H1 (cell line): ENCODE data around the gene TMEM134. TPM values are rescaled to one million over a fixed set of nuclear protein-coding genes. Genes with fewer than 3 reads are reported as not detected.

ENCODE experiments used
- CHD7 ChIP-seq: fragments of 300-600 bp; sonication (generic); IDR thresholded peaks from 2 replicates; pipeline ENCODE4 v1.7.1; 2012; ENCODE audit warnings: low read length, moderate library complexity, mild to moderate bottlenecking, inconsistent platforms; ENCODE audit not compliant: insufficient replicate concordance
- CTCF ChIP-seq, 3 experiments: IDR thresholded peaks; 1 replicate in 2 of 3; 2 replicates in 1 of 3; pipeline versions ENCODE4 v1.5.1 to v1.6.1; 2011; ENCODE audit warnings: low read length in 3 of 3, mild to moderate bottlenecking in 3 of 3, inconsistent platforms in 2 of 3, low read depth in 1 of 3, moderate library complexity in 1 of 3; ENCODE audit not compliant: insufficient read depth in 1 of 3; ENCODE audit errors: control extremely low read depth in 1 of 3
- HDAC6 ChIP-seq: IDR thresholded peaks from one replicate; pipeline ENCODE4 v1.7.1; 2012; ENCODE audit warnings: low read depth, mild to moderate bottlenecking, inconsistent platforms, low read length, moderate library complexity
- NANOG ChIP-seq: IDR thresholded peaks from 2 replicates; pipeline ENCODE4 v1.6.1; 2011; ENCODE audit warnings: low read length, low read depth, mild to moderate bottlenecking, inconsistent platforms; ENCODE audit not compliant: insufficient read depth, poor library complexity, severe bottlenecking
- SUZ12 ChIP-seq: fragments of 200-600 bp; sonication (generic); IDR thresholded peaks from 2 replicates; pipeline ENCODE4 v1.6.1; 2012; ENCODE audit warnings: mild to moderate bottlenecking, inconsistent platforms, low read length, moderate library complexity, mixed read lengths
- TCF12 ChIP-seq: IDR thresholded peaks from 2 replicates; pipeline ENCODE4 v1.6.1; 2011; ENCODE audit warnings: low read depth, mild to moderate bottlenecking, low read length
- polyA plus RNA-seq, 7 experiments: library from polyadenylated mRNA; depleted of rRNA in 3 of 7; stranded (reverse) in 5 of 7; unstranded in 2 of 7; fragments of >200 nt in 5 of 7; fragments of 200-250 nt in 2 of 7; gene quantifications; 1 replicate in 5 of 7; 2 replicates in 1 of 7; 4 replicates in 1 of 7; pipeline versions ENCODE4 v1.2.1 to v1.2.3, GENCODE V29; 2011 to 2013; ENCODE audit warnings: missing spikeins in 2 of 7, mixed read lengths in 2 of 7
- total RNA-seq: library from RNA; stranded (reverse); fragmentation: NEBNext Ultra II Directional; extraction: Animal tissue kit (Norgen Biotek cat#: 25700); gene quantifications from 2 replicates; pipeline ENCODE4 v1.2.1, GENCODE V29; 2021

TMEM134 gene
- total and polyA plus RNA-seq, 2 of the 8 experiments (the other 6 are each of a cell fraction or from before 2014, with no cell fraction given) = 32.4 to 229 TPM

GRCh38 chr11:67470337-67471002 lies 1.4 kb upstream of the TMEM134 start (continued):
- TF ChIP-seq CTCF (IDR thresholded peaks at IDR 0.05; ENCODE audit: control extremely low read depth in 1 of 3, insufficient read depth in 1 of 3, low read depth in 1 of 3, low read length in 3 of 3) (no peak), SUZ12 (no peak), TCF12 (no peak), HDAC6 (no peak), NANOG (no peak), CHD7 (no peak)
